GM21825 (cell line): Measurements from ENCODE around the gene UGT8.

Experiments used
- ATAC-seq: cut with Tn5 transposase; IDR thresholded peaks from one replicate; pipeline ENCODE4 v1.9.1; 2021; ENCODE audit warnings: mild to moderate bottlenecking, moderate library complexity; ENCODE audit not compliant: unreplicated experiment

UGT8 gene

GRCh38 chr4:114677346-114677979 lies 78.9 kb downstream of the UGT8 start:
- no peak for ATAC-seq

- ATAC-seq: no peak
Measured at GRCh38 chr4:114684462-114684861, 85.9 kb downstream of the UGT8 start.

DNA sequence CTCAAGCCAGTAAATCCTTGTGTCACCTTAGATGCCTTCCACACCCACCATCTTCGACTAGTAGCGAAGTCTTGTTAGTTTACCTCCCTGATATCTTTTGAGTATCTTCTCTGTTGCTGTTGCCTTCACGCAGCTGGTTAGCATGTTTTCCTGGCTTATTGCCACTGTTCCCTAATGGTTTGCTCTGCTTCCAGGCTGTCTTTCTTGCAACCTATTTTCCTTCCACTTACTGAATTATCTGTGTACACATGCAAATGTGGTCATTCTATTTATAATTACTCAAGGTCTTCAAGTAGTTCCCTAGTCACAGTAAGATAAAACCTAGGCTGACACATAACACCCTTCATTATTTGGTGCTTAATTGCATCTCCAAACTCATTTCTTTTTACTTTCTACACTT lies 89.5 kb downstream of the UGT8 start:
- ATAC-seq: no peak

DNA sequence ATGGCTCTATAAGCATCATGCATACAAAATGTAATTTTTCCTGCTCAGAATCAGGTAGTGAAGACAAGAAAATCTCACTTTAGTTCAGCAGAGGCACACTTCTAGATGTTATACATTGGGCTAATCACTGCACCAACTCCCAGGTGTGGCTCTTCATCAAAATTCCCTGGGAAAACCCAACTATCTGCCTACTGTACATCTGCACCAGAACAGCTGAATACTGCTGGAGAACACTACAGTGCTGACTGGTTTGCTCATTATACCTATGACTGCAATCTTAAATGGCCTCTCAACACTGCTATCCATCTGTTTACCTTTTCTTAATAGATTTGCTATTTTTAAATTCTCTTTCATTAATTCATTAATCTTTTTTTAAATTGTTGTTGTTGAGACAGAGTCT lies 92.0 kb downstream of the UGT8 start:
- no peak for ATAC-seq

- peak; percentile 95 for ATAC-seq
Measured at GRCh38 chr4:114691865-114692264, 93.3 kb downstream of the UGT8 start.

GRCh38 chr4:114692958-114693357 lies 94.4 kb downstream of the UGT8 start:
- no peak for ATAC-seq

- ATAC-seq: no peak
Measured at GRCh38 chr4:114694770-114695169, 96.2 kb downstream of the UGT8 start.

GRCh38 chr4:114698231-114698630 lies 99.6 kb downstream of the UGT8 start:
- no peak for ATAC-seq

DNA sequence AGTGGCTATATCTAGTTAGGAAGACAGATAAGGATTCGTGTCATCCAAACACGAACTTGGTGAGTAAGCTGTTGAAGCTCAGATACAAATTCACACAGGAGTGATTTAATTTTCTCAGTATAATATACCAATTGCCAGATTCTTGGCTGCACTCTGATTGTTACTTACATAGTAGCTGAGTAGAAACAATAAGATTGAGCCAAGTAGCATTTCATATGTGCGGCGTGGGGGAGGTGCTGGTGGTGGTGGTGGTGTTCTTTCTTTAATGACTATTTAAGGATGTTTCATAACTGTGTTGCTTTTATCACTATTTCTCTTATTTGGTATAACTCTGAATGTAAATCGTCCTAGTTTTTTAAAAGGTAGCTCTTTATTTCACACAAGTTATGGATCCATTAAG lies 102.9 kb downstream of the UGT8 start:
- ATAC-seq: no peak

- ATAC-seq: no peak
Measured at GRCh38 chr4:114717432-114717831, 118.8 kb downstream of the UGT8 start.

DNA sequence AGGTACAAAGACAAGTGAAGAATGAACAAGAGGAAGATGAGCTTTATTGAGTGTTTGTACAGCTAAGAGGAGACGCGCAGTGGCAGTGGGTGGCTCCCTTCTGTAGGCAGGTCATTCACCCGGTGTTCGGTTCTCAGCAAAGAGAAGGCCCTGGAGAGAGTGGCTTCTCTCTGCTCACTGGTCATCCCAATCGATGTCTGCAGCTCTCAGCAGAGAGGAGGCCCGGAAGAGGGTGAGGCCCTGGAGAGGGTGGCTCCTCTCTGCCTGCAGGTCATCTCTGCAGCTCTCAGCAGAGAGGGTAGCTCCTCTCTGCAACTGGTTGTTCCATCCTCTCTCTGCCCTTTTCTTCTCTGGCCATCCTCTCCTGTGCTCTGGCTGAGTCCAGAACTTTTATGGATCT lies 126.5 kb downstream of the UGT8 start:
- no peak for ATAC-seq

DNA sequence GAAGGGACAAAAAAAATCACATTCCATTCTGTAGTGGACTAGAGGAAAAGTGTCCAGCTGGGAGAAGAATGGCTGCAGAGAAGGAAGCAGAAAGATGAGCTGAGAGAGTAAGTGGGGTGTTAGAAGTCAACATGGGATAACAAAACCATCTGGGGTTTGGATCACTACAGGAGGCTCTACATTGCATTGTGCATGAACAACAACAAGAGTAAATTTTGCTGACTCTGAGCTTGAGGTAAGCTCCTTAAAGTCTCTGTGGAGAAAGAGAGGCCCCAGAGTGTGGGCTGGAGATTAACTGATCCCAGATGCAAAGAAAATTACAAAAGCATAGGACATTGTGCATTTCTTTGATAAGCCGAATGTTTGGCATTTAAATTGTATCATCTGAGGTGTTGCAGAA lies 128.9 kb downstream of the UGT8 start:
- no peak for ATAC-seq
